Measurements from ENCODE around the gene PASD1.
"Not testable (repeated sequence)": the region's sequence is repeated elsewhere in the genome, so short reads cannot be mapped to it uniquely, and the experiment has no call there.

Gene PASD1

DNA sequence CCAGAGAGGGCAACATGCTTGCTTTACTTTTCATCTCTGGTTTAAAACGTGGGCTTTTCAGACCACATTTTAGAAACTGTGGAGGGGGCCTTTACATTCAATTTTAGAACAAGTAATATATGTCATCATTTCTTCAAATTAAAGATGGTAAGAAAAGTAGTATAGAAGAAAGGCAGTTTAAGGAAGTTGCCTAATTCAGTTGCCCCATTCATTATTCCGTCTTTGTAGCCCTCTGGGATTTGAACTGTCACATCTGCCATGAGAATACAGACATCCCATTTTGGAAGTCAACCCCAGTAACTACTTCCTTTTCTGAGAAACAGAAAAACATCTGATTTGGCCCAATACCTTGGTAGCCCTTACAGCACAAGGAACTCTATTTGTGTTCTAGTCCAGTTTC is 61.2 kb downstream of the PASD1 start:
- DNase-seq (ENCODE audit: low read depth in 2 of 2) = no peak

DNA sequence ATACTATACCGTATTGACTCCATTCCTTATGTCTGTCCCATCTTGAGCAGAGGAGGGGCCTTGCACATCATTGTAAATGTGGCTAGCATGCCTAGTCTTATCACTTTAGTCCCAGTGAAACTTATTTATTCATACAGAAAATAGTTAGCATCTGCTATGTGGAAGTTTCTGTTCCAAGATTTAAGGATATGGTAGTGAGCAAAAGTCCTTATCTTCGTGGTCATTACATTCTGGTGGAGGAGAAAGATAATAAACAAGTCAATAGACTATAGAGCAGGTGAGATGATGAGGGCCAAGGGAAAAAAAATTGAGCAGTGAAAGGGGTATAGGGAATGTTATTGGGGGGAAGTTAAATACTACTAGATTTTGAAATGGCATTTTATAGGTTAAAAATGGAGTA is 68.3 kb downstream of the PASD1 start:
- DNase-seq (ENCODE audit: low read depth in 2 of 2) = no peak

DNA sequence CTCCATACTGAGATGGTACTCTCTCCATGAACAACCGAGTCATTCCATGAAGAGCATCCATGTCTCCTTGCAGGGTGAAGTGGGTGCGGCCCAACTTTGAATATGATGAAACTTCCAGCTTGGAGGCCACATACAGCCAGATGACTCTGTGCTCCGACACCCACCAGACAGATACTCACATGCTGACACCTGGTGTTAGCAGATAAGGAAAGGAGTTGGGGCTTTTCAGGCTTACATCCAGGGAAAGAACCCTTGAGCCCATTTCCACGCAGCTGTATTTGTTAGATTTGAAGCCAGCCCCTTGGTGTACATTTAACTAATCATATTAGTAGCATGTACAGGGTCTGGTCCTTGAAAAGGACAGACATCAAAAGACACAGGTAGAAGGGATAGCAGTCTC is 69.7 kb downstream of the PASD1 start:
- no peak for DNase-seq (ENCODE audit: low read depth in 2 of 2)

DNA sequence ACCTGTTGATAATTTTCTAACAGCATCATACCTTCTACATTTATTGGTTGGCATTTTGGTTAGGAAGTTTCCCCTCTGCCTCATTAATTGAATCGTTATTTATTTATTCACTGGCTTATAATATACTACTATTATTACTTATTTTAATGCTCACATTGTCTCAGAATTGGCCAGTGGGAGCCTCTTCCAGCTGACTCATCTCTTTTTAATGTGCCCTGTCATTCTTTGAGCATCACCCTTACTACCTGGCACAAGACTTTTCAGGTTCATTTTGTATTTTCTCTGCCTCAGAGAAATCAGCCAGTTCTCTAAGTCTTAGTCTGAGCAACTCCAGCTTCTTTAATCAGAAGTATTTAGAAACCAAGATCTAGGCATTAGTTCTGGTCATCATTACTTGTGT is 71.5 kb downstream of the PASD1 start:
- DNase-seq (ENCODE audit: low read depth in 2 of 2) = no peak

DNA sequence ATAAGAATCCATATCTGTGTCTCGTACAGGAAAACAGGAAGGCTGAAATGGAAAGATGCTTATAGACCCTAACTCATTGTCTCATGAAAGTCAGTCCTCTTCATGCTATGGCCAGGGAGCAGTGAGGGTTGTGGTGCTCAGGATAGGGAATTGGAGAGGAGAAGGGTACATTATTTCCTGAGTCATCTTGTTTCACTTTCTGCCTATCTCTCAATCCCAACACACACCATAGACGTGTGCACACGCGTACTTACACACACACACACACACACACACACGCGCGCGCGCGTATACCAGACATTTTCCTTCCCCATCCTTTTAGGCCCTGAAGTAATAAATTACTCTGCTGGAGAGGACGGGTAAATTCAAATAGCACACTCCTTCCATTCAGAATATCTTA is 78.1 kb downstream of the PASD1 start:
- no peak for DNase-seq (ENCODE audit: low read depth in 2 of 2)

DNA sequence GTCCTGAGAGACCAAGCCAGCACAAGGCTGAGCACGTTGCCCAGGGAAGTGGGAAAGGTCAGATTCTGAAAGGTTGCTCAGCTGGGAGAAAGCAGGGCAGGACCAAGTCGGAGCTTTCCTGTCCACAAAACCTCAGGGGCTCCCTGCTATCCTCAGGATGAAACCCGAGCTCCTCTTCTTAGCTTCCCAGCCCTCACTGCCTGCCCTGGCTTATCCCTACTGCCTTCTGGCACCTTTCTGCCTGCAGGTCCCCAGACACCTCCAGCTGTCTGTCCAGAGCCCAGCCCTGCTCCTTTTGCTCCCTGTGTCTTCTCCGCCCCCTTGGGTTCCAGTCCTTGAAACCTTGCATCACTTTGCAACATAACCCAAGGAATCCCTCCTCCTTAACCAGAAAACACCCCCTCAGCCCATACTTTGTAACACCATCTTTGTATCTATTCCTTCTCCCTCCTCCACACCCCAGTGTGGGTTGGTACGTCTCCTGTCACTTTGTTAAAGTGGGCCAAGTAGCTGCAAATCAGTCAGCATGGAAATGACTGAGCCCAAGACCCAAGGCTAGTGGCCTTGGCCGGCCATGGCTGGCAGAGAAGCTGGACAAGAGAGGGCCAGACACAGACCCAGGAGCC is 111.8 kb downstream of the PASD1 start:
- DNase-seq (ENCODE audit: low read depth in 2 of 2) = no peak

DNA sequence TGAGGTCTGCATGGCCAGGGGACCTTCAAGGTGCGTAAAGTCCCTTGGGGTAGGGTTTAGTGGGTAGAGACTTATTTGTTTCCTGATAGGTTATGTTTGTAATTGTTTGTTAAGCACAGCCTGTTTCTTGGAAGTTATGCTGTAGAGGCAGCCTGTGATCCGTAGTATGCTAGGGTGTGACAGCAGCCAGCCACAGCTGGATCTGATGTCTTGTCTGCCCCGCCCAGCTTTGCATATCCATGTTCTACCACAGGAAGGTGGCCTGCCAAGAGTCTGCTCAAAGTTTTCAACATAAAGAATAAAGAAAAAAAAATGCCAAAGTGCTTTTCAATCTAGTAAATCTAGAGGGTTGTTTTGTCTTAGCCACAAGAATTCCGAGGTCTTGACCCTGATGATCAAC is 112.7 kb downstream of the PASD1 start:
- DNase-seq (ENCODE audit: low read depth in 2 of 2) = no peak

DNA sequence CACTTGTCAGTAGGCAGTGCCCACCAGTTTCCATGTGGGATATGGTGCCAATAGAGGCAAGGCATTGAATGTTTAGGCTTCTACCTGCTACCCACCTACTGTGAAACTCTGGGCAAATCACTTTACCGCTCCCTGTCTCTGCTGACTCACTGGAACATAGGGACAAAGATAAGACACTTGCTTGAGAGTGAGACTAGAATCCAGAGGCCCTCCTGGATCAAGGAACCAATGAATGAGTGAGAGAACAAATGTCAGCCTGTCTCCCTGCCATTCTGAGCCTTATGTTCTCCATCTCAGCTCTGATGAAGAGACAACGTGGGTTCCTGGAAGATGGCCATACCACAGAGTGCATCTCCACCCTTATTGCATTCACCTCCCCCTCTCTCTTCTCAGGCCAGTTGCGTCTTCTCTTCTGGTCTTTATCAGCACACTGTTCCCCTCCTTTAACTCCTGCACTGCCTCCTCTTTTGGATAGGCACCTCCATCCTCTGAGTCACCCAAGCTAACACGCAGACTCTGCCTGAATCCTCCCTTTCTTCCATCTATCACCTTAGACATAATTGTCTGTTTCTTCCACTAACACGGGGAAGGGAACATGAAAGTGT is 116.4 kb downstream of the PASD1 start:
- DNase-seq (ENCODE audit: low read depth in 2 of 2) = no peak

DNA sequence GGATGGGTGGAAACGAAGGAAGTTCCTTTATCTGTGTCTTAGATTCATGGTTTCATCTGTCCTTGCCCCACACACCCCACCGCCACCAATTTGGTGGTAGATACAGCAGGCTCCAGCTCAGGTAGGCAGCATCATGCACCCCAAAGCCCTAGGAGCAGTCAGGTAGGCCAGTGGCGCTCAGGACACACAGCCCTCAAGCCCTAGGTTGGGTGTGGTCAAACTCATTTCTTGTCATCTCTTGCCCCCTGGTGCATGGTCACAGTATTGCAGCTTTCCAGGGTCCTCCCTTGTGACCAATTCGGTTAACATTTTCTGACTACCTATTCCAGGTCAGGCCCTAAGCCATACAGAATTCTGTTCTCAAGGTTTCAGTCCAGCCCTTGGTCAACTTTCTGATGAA is 117.3 kb downstream of the PASD1 start:
- DNase-seq (ENCODE audit: low read depth in 2 of 2) = peak; percentile 34 to 56

DNA sequence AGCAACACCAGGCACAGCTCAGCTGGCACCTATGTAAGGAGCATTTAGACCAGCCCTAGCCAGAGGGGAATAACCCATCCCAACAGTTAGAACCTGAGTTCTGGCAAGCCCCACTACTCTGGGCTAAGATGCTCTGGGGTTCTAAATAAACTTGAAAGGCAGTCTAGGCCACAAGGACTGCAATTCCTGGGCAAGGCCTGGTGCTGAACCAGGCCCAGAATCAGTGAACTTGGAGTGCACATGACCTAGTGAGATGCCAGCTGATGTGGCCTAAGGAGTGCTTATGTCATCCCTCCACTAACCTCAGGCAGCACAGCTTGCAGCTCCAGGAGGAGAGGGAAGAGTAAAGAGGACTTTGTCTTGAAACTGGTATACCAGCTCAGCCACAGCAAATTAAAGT is 124.2 kb downstream of the PASD1 start:
- no peak for DNase-seq (ENCODE audit: low read depth in 2 of 2)

DNA sequence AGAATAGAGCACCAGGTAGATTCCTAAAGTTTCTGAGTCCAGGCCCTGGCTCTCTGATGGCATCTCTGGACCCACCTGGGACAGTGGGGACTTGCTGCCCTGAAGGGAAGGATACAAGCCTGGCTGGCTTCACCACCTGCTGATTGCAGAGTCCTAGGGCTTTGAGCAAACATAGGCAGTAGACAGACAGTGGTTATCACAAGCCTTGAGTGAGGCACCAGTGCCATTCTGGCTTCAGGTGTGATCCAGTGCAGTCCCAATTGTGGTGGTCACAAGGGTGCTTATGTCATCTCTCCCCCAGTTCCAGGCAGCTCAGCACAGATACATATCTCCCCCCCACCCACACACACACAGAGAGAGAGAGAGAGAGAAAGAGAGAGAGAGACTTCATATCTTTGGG is 125.2 kb downstream of the PASD1 start:
- DNase-seq (ENCODE audit: low read depth in 2 of 2) = no peak

DNA sequence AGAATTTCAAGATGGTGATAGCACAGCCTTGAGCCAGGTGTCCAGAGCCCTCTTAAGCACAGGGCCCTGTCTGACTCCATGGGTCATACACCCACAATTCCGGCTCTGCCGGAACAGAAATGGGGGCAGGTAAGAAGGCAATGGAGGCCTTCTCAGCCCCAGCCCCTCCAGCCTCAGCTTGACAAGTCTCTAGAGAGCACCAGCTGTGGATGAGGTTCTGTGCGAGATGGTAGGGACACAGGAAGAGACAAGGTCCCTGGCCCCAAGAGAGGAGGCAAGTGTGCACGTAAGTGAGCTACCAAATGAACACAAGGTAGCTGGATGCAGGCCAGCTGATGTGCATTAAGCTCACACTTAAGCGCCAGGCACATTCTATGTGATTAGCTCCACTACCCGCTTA is 129.3 kb downstream of the PASD1 start:
- no peak for DNase-seq (ENCODE audit: low read depth in 2 of 2)

DNA sequence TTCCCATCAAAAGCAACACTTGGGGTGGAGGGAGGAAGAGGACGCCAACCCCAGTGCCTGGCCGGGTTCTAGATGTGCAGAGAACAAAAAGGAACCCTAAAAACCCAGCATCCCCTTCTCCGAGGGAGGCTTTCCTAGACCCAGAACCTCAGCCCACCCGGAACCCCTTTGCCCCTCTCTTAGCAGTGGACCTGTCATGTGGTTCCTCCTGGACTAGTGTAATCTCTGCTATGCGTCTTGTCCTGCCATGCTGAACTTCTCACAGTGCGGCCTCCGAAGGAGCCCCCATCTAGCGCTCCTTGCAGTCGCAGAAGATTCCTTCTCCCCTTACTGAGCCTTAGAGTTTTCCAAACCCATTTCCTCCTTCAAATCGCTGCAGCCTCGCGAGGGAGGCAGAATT is 130.6 kb downstream of the PASD1 start:
- DNase-seq (ENCODE audit: low read depth in 2 of 2) = no peak

DNA sequence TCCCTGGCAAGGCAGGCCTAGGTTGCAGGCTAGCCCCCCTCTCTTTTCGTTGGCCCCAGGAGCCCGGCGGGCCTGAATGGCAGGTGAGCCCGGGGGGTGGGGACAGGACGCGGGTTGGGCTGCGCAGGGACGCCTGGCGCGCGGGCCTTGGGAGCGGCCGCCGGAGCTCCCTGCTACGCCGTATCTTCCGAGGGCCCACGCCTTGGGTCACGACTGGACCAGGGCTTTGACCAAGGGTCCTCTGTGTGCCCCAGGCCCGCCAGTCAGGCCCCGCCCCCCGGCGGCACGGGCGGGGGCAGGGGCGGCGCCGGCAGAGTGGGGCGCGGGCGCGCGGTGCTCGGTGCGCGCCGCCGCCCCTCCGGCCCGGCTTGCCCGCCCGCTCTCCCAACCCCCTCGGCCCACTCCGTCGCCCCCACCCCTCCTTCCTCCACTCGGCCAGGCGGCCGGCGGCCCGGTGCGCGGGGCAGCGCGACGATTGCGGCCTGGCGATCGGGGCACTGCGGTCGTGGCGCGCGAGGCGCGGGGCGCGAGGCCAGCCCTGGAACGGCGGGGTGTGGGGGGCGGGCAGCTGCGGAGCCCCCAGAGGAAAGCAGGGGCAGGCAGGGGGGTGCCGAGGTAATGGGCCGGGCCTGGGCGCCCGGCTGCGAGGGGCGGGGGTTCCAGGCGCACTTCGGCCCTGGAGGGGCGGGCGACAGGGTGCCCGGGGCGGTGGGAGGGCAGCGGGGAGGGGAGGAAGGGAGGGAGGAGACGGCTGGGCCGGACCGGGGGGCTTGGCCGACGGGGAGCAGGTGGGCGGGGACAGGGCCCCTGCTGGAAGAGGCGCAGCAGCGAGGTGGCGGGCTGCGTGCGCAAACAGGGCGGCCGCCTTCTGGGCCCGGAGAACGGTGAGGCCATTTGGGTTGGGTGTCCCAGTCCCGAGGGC is 131.4 kb downstream of the PASD1 start, which contains the start of gene PRRG3:
PRRG3 (plus strand) TSS at position 798 of the 922 bp plus-strand sequence. CDS start 3,357 bp downstream, outside the sequence.
- DNase-seq (ENCODE audit: low read depth in 2 of 2) = no peak

DNA sequence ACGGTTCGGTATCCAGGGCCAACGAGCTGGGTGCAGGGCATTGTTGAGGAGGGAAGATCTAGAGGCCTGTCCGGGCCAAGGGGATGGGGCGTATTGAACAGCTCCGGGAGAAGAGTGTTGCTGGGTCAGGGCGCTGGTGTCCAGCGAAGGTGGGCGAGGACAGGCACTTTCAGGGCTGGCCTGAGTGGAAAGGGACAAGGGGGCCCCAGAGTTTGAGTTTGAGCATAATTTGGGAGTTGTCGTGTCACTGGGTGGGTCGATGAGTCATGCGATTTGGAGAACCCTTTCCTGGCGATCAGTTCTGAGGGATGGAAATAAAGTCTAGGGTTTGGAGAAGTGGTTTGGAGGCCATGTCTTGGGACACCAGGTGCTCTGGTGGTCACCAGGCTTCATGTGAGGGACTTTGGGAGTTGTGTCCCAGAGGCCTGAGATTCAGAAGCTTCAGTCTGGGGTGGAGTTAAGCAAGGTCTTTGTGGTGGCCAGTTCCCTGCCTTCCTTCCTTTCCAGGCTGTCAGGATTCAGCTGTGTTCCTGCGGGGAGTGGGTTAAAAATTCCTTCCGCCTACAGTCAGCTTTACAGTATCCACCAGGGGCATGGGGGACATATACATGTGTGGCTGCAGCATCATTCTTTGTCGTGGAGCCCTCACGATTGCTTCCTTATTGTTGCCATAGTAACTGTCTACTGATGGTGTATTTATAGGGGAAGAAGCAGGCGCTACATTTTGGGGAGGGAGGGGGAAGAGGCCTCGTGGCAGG is 132.3 kb downstream of the PASD1 start:
- DNase-seq (ENCODE audit: low read depth in 2 of 2) = no peak

DNA sequence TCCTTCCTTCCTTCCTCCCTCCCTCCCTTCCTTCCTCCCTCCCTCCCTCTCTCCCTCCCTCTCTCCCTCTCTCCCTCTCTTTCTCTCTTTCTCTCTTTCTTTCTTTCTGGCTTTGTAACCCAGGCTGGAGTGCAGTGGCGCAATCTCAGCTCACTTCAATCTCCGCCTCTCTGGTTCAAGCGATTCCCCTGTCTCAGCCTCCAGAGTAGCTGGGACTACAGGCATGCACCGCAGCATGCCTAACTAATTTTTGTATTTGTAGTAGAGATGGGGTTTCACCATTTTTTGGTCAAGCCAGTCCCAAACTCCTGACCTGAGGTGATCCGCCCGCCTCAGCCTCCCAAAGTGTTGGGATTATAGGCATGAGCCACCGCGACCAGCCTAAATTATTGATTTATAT is 133.6 kb downstream of the PASD1 start:
- DNase-seq (ENCODE audit: low read depth in 2 of 2) = not testable (repeated sequence)

DNA sequence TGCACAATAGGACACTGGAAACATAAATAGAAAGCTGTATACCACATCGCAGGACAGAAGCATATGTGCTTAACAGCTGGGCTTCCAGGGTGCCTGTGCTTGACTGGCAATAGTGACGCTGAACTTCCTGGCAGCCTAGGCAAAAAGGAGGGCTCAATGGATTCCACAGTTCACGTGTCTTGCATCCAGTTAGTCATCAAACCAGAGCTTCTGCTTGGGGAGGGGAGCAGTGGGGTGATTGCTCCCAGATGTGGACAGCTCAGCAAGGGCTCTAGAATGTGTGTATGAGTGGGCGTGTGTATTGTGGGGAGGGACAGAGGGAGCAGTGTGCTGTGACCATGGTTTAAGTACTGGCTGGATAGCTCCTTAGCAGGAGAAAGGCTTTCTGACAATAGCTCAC is 134.0 kb downstream of the PASD1 start:
- no peak for DNase-seq (ENCODE audit: low read depth in 2 of 2)

DNA sequence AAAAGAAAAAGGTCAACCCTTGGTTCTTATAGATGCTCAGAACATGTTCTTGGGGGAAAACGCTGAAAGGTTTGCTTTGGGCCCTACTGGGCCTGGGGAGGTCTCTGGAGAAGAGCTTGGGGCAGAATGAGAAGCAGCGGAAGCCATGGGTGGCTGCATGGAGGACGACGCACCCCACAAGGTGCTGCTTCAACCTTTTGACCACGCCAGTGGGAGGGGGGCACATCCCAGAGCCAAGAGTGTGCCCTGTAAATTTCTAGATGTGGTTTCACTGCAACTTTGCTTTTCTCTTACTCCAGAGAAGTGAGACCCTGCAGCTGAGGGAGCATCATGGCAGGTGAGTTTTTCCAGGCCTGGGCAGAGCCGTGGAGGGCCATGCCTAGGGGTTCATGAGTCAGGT is 135.0 kb downstream of the PASD1 start:
- no peak for DNase-seq (ENCODE audit: low read depth in 2 of 2)

DNA sequence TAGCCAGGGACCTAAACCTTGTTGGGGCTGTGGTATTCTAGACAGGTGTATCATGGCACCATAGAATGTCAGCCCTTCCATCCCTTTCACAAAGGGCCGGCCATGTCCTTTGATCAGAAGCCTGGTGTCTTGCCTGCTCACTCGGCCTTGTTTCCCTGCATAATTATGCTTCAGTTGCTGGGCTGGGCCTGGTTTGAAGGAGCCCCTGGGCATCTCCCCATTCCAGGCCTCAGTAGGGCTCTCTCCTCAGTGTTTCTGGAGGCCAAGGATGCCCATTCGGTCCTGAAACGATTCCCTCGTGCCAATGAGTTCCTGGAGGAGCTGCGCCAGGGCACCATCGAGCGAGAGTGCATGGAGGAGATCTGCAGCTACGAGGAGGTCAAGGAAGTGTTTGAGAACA is 136.3 kb downstream of the PASD1 start:
- DNase-seq (ENCODE audit: low read depth in 2 of 2) = no peak

DNA sequence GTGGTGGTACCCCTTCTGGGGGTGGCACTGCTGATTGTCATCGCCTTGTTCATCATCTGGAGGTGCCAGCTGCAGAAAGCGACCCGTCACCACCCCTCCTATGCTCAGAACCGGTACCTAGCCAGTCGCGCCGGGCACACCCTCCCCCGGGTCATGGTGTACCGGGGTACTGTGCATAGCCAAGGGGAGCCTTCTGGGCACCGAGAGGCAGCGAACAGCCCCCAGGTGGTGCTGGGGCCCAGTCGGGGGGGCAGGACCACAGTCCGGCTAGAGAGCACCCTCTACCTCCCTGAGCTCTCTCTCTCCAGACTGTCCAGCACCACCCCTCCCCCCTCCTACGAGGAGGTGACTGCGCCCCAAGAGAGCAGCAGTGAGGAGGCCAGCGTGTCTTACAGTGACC is 137.1 kb downstream of the PASD1 start:
- DNase-seq (ENCODE audit: low read depth in 2 of 2) = no peak

DNA sequence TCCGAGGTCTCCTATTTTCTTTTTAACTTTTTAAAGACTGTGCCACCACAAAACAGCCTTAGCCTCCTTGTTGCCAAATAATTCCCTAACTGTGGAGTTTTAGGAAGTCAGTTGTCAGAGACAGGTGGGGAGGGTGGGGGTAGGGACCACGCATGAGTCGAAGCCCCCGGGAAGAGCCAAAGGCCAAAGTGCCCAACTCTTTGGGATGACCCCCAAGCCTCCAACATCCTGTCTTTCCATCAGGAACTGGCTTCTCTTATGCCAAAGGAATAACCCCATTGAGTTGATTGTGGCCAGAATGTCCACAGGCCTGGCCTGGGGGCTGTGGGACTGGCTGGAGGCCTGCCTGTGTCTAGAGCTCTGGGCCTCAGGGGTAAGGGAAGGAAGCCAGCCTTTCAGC is 137.6 kb downstream of the PASD1 start:
- DNase-seq (ENCODE audit: low read depth in 2 of 2) = no peak

DNA sequence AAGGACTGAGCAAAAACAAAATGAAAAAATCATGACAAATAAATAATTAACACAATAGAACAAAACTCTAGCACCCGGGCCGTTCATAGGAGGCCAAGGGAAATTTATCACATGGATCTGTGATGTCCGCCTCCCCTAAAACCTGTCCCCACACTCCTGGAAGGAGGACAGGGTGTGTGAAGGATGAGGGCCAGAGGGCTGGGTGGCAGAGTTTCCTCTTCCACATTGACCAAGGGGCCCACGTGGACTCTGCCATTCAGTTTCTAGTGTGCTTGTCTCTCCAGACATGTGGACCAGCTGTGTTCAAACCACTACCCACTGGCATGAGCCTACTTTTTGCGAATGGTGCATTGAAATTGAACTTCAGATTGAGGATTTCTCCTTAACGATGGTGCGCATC is 138.1 kb downstream of the PASD1 start:
- no peak for DNase-seq (ENCODE audit: low read depth in 2 of 2)

All from stimulated activated CD4-positive, alpha-beta T cell treated with anti-CD3 and anti-CD28 coated beads, Interleukin-4, amount 100 ng/mL, for 48 hours (primary cell).